SK-N-SH treated with all-trans-retinoic acid at 6 μM for 48 hours (cell line): ENCODE measurements around the gene IGF1.

Experiments
- ATAC-seq: fragments of 200-7000 bp; cut with Tn5 transposase; 3 replicates; pipeline ENCODE4 v1.9.1; 2020; ENCODE audit warnings: mild to moderate bottlenecking, moderate library complexity
- ARNTL ChIP-seq: fragments of 450-650 bp; formaldehyde crosslinking; IDR thresholded peaks from 2 replicates; pipeline ENCODE4 v1.5.0; 2020; ENCODE audit warnings: low read depth, mild to moderate bottlenecking, moderate library complexity, borderline replicate concordance
- BACH2 ChIP-seq: fragments of 250-450 bp; sonication (Bioruptor Pico); IDR thresholded peaks from 2 replicates; pipeline ENCODE4 v1.9.0; 2021; ENCODE audit warnings: mild to moderate bottlenecking, borderline replicate concordance
- ESRRG ChIP-seq: fragments of 250-450 bp; sonication (Bioruptor Pico); IDR thresholded peaks from 2 replicates; pipeline ENCODE4 v1.6.1; 2021; ENCODE audit warnings: mild to moderate bottlenecking
- GLIS3 ChIP-seq: fragments of 250-450 bp; sonication (Bioruptor Pico); IDR thresholded peaks from 2 replicates; pipeline ENCODE4 v1.5.0; 2020; ENCODE audit warnings: mild to moderate bottlenecking, moderate library complexity
- ISL1 ChIP-seq: fragments of 250-450 bp; sonication (Bioruptor Pico); IDR thresholded peaks from 2 replicates; pipeline ENCODE4 v2.1.2; 2022; ENCODE audit warnings: mild to moderate bottlenecking, moderate library complexity
- PPARA ChIP-seq: fragments of 250-450 bp; sonication (Bioruptor Pico); IDR thresholded peaks from 2 replicates; pipeline ENCODE4 v1.5.0; 2020; ENCODE audit warnings: mild to moderate bottlenecking, borderline replicate concordance
- RARB ChIP-seq: fragments of 250-450 bp; sonication (Bioruptor Pico); IDR thresholded peaks from 2 replicates; pipeline ENCODE4 v1.8.0; 2021; ENCODE audit warnings: mild to moderate bottlenecking, moderate library complexity
- TOX ChIP-seq: fragments of 250-450 bp; sonication (Bioruptor Pico); IDR thresholded peaks from 2 replicates; pipeline ENCODE4 v1.8.0; 2021; ENCODE audit warnings: mild to moderate bottlenecking, moderate library complexity, borderline replicate concordance
- ZC3H10 ChIP-seq: fragments of 250-450 bp; sonication (Bioruptor Pico); IDR thresholded peaks from 2 replicates; pipeline ENCODE4 v1.5.1; 2021; ENCODE audit warnings: mild to moderate bottlenecking, moderate library complexity
- ZFP3 ChIP-seq: fragments of 250-450 bp; sonication (Bioruptor Pico); IDR thresholded peaks from 2 replicates; pipeline ENCODE4 v1.5.0; 2020; ENCODE audit warnings: mild to moderate bottlenecking, moderate library complexity
- ZFP30 ChIP-seq: fragments of 450-650 bp; formaldehyde crosslinking; IDR thresholded peaks from 2 replicates; pipeline ENCODE4 v1.5.0; 2022; ENCODE audit warnings: mild to moderate bottlenecking, moderate library complexity
- ZNF565 ChIP-seq: fragments of 450-650 bp; formaldehyde crosslinking; conservative IDR thresholded peaks from 2 replicates; pipeline ENCODE4 v1.5.0; 2020; ENCODE audit warnings: low read depth, mild to moderate bottlenecking, moderate library complexity
- ZNF70 ChIP-seq: fragments of 450-650 bp; formaldehyde crosslinking; IDR thresholded peaks from 2 replicates; pipeline ENCODE4 v1.5.0; 2020; ENCODE audit warnings: mild to moderate bottlenecking, moderate library complexity
- ZNF8 ChIP-seq: fragments of 450-650 bp; formaldehyde crosslinking; IDR thresholded peaks from 2 replicates; pipeline ENCODE4 v1.5.0; 2020; ENCODE audit warnings: mild to moderate bottlenecking, moderate library complexity
- TF ChIP-seq, protein P1 (sequence below): fragments of 250-450 bp; sonication (Bioruptor Pico); IDR thresholded peaks from 2 replicates; pipeline ENCODE4 v1.8.0; 2021; ENCODE audit warnings: low read depth, mild to moderate bottlenecking, moderate library complexity, borderline replicate concordance
- TF ChIP-seq, protein P2 (sequence below): fragments of 250-450 bp; sonication (Bioruptor Pico); IDR thresholded peaks from 2 replicates; pipeline ENCODE4 v1.5.1; 2020; ENCODE audit warnings: low read depth, mild to moderate bottlenecking, moderate library complexity
- TF ChIP-seq, protein P3 (sequence below): fragments of 250-450 bp; sonication (Bioruptor Pico); IDR thresholded peaks from 2 replicates; pipeline ENCODE4 v1.5.0; 2020; ENCODE audit warnings: mild to moderate bottlenecking, moderate library complexity
- TF ChIP-seq, protein P4 (sequence below): fragments of 250-450 bp; sonication (Bioruptor Pico); IDR thresholded peaks from 2 replicates; pipeline ENCODE4 v1.8.0; 2020; ENCODE audit warnings: mild to moderate bottlenecking, moderate library complexity, borderline replicate concordance

The IGF1 gene

DNA sequence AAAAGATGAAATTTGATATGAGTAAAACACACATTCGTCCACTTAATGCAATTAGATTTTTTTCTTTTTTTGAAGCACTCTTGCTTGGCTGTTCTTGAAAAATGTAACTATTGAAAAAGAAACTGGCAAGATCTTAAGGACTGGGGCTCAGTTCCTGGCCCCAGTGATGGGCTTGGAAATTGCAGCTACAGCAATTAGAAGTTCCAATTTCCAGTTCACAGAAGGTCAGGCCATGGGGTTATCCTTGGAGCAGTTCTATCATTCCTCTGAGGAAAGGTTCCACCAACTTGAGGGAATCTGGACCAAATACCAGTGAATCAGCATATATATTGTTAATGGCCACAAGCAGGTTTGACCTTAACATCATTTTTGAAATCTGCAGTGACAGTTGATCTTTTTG is 18.9 kb downstream of the IGF1 start:
- TF ChIP-seq ZNF70 (CRISPR knock-in tag): no peak
- no peak for ATAC-seq

DNA sequence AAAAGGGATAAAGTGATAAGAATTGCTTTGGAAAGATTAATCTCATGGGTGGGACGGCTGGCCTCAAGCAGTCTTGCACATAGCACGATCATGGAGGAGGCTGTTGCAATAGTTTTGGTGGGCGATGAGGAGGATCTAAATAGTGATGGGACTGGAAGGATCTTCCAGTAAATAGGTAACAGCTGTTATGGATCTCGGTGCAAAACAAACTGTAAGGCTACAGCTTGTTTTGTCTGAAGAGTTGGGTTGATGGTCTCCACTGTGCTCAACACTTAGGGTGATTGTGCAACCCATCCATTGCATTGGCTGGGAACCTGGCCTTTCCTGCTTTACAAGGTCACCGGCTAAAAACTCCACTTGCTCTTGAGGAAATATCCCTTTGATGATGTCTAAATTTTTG is 21.0 kb downstream of the IGF1 start:
- no peak for ATAC-seq
- TF ChIP-seq ARNTL (CRISPR knock-in tag) (no peak), ISL1 (CRISPR knock-in tag) (no peak), ZFP3 (no peak), PPARA (CRISPR knock-in tag) (no peak), TOX (CRISPR knock-in tag) (no peak), ZNF8 (CRISPR knock-in tag) (no peak)
- TF ChIP-seq, all 23 proteins: peak for 0

DNA sequence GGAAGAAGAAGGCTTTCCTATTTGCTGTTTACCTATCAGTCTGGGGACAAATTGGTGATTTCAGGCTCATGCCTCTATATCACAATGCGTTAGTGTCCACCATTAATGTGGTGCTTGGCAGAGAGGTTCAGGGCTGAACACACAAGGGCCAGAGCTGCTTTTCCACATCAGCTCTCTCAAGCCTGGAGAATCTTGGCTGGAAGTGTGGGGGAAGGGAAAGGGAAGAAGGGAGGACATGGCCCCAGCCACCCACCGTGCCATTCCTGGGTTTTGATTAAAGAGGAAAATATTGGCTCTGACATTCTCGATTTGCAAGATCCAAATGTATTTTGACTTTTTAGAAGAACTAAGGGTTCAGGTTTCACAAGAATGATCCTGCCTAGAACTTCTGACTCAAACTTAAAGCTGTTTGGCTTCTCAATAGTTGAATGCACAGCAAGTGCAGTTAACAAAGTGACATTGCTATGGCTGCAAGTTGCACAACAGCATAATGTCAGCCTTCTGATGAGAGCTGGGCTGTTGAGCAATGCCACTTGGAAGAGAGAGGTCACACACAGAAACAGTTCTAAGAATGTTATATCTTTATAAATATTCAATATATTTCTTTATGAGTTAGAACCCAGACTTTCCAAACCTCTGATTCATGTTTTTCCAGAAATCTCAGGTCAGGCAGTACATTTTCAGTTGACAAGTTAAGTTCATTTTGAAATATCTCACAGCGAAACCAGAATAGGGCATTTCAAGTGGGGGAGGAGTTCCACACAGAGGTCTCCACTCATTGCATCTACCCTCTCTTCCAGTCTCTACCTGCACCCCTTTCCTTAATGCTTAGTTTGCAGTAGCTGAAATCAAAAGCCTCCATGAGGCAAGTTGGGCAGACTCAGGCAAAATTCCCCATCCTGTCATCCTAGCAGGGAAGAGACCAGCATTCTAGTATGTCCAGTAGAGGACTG is 25.3 kb downstream of the IGF1 start:
- ATAC-seq: no peak
- TF ChIP-seq ZC3H10 (CRISPR knock-in tag): no peak
- TF ChIP-seq ZFP30 (CRISPR knock-in tag): no peak
- TF ChIP-seq TOX (CRISPR knock-in tag): no peak
- TF ChIP-seq, protein P1, sequence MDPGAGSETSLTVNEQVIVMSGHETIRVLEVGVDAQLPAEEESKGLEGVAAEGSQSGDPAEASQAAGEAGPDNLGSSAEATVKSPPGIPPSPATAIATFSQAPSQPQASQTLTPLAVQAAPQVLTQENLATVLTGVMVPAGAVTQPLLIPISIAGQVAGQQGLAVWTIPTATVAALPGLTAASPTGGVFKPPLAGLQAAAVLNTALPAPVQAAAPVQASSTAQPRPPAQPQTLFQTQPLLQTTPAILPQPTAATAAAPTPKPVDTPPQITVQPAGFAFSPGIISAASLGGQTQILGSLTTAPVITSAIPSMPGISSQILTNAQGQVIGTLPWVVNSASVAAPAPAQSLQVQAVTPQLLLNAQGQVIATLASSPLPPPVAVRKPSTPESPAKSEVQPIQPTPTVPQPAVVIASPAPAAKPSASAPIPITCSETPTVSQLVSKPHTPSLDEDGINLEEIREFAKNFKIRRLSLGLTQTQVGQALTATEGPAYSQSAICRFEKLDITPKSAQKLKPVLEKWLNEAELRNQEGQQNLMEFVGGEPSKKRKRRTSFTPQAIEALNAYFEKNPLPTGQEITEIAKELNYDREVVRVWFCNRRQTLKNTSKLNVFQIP (CRISPR knock-in tag): no peak
- TF ChIP-seq ZNF8 (CRISPR knock-in tag): no peak
- TF ChIP-seq, protein P2, sequence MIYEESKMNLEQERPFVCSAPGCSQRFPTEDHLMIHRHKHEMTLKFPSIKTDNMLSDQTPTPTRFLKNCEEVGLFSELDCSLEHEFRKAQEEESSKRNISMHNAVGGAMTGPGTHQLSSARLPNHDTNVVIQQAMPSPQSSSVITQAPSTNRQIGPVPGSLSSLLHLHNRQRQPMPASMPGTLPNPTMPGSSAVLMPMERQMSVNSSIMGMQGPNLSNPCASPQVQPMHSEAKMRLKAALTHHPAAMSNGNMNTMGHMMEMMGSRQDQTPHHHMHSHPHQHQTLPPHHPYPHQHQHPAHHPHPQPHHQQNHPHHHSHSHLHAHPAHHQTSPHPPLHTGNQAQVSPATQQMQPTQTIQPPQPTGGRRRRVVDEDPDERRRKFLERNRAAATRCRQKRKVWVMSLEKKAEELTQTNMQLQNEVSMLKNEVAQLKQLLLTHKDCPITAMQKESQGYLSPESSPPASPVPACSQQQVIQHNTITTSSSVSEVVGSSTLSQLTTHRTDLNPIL (CRISPR knock-in tag): no peak
- TF ChIP-seq, protein P3, sequence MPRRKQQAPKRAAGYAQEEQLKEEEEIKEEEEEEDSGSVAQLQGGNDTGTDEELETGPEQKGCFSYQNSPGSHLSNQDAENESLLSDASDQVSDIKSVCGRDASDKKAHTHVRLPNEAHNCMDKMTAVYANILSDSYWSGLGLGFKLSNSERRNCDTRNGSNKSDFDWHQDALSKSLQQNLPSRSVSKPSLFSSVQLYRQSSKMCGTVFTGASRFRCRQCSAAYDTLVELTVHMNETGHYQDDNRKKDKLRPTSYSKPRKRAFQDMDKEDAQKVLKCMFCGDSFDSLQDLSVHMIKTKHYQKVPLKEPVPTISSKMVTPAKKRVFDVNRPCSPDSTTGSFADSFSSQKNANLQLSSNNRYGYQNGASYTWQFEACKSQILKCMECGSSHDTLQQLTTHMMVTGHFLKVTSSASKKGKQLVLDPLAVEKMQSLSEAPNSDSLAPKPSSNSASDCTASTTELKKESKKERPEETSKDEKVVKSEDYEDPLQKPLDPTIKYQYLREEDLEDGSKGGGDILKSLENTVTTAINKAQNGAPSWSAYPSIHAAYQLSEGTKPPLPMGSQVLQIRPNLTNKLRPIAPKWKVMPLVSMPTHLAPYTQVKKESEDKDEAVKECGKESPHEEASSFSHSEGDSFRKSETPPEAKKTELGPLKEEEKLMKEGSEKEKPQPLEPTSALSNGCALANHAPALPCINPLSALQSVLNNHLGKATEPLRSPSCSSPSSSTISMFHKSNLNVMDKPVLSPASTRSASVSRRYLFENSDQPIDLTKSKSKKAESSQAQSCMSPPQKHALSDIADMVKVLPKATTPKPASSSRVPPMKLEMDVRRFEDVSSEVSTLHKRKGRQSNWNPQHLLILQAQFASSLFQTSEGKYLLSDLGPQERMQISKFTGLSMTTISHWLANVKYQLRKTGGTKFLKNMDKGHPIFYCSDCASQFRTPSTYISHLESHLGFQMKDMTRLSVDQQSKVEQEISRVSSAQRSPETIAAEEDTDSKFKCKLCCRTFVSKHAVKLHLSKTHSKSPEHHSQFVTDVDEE (CRISPR knock-in tag): no peak
- TF ChIP-seq ISL1 (CRISPR knock-in tag): no peak
- no peak for TF ChIP-seq ZFP3
- TF ChIP-seq GLIS3 (CRISPR knock-in tag): no peak
- no peak for TF ChIP-seq RARB (CRISPR knock-in tag)

DNA sequence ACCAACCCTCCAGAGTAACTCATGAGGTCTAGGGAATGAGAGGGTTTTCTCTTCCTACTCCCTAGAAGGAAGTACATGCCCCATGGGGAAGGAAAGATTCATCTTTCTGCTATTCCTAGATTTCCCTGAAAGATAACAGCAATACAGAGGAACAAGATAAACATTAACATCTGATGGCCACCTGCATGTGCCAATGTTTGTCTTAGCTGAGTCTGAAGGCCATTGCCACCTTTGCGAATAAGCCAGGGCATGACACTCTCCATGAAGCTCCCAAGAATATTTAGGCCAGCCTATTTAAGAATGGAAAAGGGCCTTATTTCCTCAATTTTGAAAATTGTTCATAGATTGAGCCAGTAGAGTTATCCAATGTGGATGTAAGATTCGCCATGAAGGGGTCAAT is 26.0 kb downstream of the IGF1 start:
- ATAC-seq: no peak

More for the DNA sequence above, 26.0 kb downstream of the IGF1 start:
- TF ChIP-seq ESRRG (CRISPR knock-in tag) (no peak), ARNTL (CRISPR knock-in tag) (no peak), ZFP30 (CRISPR knock-in tag) (no peak), ZNF565 (no peak), RARB (CRISPR knock-in tag) (no peak), ZC3H10 (CRISPR knock-in tag) (no peak), BACH2 (CRISPR knock-in tag) (no peak)
- TF ChIP-seq, protein P1 (CRISPR knock-in tag): no peak
- TF ChIP-seq, protein P3 (CRISPR knock-in tag): no peak
- TF ChIP-seq, protein P4, sequence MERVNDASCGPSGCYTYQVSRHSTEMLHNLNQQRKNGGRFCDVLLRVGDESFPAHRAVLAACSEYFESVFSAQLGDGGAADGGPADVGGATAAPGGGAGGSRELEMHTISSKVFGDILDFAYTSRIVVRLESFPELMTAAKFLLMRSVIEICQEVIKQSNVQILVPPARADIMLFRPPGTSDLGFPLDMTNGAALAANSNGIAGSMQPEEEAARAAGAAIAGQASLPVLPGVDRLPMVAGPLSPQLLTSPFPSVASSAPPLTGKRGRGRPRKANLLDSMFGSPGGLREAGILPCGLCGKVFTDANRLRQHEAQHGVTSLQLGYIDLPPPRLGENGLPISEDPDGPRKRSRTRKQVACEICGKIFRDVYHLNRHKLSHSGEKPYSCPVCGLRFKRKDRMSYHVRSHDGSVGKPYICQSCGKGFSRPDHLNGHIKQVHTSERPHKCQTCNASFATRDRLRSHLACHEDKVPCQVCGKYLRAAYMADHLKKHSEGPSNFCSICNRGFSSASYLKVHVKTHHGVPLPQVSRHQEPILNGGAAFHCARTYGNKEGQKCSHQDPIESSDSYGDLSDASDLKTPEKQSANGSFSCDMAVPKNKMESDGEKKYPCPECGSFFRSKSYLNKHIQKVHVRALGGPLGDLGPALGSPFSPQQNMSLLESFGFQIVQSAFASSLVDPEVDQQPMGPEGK (CRISPR knock-in tag): no peak
